ENCODE measurements around the gene PLEKHA1.

Gene PLEKHA1

DNA sequence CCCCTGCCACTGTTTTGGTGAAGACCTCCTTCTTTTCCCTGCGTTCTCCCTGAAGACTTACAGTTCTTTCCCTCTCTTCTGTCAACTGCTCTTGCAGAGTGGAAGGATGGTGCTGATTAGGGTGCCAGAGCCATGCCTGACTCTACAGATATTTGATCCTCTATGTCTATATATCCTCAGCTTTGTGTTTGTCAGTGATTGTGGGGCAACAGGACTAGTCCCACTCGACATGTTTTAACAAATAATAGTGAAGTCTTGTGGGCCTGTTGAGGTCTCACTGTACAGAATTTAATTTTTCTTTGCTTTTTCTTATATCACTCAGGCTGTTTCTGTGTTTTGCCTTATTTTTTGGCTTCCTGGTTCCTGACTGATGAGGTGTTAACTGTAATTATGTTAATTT, 5.0 kb downstream of the PLEKHA1 start:
- ATAC-seq = no peak

DNA sequence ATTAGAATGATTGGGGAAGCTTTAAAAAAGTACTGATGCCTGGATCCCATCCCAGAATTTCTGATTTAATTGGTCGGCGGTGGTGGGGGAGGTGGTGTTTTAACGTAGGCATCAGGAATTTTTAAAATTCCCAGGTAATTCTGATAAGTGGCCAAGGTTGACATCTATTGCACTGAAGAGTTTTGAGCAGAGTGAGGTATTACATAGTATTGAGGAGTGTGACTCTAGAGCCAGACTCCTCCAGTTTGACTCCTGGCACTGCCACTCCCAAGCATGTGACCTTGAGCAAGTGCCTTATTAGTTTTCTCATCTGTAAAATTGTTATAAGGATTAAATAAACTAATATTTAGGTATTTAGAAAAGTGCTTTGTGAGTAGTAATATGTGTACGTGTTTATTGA, 6.2 kb downstream of the PLEKHA1 start:
- ATAC-seq = no peak

DNA sequence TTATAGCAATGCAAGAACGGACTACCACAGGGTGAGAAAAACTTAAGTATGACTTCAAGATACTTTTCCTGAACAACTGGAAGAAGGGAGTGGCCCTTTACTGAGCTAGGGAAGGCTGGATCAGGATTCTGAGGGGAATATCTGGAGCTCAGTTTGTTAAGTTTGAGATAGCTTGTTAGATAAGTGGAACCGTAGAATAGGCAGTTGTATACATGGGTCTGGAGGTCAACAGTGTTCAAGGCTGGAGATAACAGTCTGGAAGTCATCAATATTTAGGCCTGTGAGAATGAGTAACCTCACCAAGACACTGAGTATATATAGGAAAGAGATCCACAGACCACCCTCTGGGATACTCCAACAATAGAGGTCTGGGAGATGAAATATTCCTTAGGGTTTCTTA, 7.2 kb downstream of the PLEKHA1 start:
- no peak for ATAC-seq

DNA sequence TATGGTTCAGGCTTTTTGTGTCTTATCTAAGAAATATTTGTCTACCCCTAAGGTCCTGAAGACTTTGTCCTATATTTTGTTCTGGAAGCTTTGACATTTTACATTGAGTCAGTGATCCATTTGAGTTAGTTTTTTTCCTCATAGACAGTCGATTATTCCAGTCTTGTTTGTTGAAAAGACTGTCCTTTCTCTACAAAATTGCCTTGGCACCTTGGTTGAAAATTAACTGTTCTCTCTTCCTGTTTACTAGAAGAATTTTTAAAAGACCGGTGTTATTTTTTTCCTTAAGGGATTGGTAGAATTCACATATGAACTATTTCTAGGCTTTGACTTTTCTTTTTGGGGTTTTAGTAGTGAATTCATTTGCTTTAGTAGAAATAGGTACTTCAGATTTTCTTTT, 12.0 kb downstream of the PLEKHA1 start:
- no peak for ATAC-seq

DNA sequence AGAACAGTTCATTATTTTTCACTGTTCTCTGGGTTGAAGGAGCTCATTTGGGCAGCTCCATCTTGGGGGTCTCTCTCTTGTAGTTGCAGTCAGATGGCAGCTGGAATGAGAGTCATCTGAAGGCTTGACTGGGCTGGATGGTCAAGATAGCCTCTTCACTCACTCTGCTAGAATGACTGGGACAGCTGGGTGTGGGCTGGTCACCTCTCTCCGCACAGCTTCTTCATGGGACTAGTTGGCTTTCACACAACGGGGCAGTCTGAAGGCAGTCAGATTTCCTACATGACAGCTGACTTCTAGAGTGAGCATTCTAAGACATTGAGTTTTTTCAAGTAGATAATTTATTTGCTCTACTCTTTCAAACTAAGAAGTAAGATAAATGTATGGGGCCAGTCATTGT, 13.1 kb downstream of the PLEKHA1 start:
- no peak for ATAC-seq

DNA sequence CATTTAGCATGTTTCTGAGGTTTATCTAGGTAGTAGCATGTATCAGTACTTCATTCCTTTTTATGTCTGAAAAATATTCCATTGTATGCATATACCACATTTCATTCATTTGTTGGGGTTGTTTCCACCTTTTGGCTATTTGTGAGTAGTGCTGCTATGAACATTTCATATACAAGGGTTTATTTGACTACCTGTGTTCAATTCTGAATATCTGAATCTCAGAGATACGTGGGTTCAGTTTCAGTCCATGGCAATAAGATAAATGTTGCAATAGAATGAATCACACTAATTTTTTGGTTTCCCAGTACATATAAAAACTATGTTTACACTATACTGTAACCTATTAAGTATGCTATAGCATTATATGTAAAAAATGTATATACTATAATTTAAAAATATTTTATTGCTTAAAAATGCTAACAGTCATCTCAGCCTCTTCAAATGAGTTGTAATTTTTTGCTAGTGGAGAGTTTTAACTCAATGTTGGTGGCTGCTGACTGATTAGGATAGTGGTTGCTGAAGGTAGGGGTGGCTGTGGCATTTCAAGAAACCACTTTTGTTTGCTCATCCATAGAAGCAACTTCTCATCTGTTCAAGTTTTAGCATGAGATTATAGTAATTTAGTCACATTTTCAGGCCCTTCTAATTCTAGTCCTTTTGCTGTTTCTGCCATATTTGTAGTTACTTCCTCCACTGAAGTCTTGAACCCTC, 13.9 kb downstream of the PLEKHA1 start:
- ATAC-seq = peak; percentile 75 to 89

DNA sequence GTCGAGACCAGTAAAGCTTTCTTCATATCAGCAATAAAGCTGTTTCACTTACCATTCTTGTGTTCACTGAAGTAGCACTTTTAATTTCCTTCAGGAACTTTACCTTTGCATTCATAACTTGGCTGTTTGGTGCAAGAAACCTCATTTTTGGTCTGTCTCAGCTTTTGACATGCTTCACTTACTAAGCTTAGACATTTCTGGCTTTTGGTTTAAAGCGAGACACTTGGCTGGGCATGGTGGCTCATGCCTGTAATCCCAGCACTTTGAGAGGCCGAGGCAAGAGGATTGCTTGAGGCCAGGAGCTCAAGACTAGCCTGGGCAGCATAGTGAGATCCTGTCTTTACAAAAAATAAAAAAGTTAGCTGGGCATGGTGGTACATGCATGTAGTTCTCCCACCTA, 15.8 kb downstream of the PLEKHA1 start:
- ATAC-seq = no peak

DNA sequence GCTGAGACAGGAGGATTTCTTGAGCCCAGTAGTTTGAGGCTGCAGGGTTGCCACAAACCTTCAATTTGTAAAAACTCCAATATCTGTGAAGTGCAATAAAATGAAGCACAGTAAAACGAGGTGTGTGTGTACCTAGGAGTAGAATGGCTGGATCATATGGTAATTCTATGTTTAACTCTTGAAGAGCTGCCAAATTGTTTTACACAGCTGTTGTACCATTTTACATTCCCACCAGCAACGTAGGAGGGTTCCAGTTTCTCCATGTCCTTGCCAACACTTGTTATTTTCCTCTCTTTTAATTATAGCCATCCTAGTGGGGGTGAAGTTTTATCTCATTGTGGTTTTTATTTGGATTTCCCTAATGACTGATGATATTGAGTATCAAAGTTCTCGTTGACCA, 16.2 kb downstream of the PLEKHA1 start:
- no peak for ATAC-seq

DNA sequence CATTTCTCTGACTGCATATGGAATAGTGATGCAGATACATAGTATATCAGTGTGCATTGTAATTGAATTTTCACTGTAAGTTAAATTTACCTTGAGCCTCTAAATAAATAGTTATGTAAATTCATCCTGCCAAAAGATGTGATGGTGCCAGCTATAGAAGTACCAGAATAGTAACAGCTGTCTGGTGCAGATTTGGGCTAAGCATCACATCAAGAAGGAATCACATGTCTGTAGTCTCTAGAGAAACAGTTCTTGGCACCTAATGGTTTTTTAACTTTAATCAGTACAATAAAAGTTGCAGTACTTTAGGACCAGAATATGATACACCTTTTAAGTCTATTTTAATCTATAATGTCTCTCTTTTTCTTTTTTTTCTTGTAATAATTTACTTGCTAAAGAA, 17.4 kb downstream of the PLEKHA1 start:
- no peak for ATAC-seq

DNA sequence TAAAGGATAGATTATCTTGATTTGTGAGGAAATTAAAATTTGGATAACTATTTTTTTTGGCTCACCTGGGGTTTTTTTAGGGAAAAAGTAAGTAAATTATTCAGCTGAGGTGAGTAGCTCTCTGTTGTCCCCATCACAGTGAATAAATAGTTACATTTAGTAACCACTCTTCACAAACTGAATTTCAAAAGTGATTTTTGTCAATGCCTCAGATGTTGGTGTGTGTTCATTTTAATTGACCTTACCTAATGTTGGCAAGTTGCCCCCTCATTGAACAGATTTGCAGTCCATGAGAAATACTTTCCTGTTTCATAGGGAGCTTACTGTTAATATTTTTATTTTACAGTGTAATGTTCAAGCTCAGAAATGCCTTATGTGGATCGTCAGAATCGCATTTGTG, 18.3 kb downstream of the PLEKHA1 start:
- ATAC-seq = no peak

DNA sequence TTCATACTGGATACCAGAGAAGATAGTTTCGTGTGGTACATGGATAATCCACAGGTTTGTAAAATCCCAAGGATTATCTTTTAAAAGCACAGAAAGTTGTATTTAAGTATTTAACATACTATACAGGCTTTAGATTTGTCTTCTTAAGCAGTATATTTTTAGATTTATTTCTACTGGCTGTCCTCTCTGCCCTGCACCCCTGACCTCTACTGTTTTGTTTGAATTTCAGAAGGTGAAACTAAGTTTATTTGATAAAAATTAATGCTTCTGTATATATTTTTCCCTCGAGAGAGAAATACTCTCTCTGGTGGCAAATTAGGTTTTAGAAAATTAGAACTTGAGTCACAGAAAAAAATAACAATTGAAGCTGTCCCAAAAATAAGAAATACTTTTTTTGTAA, 18.8 kb downstream of the PLEKHA1 start:
- no peak for ATAC-seq

DNA sequence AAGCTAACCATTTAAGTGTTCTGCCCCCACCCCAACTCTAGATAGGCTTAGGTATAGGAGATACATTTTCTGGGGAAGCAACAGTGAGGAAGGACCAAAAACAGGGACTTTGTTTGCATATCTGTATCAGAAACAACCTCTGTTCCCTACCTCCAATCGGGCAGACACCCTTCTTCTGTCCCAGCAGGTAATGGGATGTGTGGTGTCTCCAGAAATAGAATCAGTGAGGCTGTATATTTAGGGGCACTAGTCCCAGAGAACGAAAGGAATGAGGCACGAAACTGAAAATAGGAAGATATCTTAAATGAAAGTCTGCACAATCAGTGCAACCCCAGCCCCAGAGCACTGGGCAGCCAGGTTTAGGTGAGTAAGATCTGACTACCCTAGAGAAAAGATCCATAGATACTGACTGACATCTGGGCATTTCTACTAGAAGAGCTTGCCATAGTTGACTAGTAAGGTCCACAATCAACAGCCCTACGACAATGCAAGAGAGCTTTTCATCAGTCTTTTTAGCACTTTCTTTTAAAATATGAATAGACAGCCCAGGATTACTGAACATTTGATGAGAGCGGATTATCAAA, 28.1 kb downstream of the PLEKHA1 start:
- peak in 1 of 2 donors; percentile 39 for ATAC-seq

DNA sequence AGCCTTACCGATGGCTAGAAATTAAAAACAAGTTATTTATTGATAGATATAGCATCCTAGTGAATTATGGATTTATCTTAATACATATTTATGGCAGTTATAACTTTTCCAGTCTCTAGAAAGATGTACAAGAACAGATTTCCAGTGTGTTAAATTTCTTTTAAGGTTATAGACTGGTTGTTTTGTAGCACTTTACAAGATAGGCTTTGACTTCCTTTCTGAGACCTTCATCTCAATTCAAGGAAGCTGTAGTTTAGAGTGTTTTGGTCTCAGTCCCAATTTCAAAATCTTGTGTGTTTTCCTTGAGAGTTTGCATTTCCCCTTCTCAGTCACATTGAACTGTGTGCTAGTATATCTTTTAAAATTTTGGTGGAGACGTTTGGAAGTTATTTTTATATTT, 30.1 kb downstream of the PLEKHA1 start:
- ATAC-seq = no peak

DNA sequence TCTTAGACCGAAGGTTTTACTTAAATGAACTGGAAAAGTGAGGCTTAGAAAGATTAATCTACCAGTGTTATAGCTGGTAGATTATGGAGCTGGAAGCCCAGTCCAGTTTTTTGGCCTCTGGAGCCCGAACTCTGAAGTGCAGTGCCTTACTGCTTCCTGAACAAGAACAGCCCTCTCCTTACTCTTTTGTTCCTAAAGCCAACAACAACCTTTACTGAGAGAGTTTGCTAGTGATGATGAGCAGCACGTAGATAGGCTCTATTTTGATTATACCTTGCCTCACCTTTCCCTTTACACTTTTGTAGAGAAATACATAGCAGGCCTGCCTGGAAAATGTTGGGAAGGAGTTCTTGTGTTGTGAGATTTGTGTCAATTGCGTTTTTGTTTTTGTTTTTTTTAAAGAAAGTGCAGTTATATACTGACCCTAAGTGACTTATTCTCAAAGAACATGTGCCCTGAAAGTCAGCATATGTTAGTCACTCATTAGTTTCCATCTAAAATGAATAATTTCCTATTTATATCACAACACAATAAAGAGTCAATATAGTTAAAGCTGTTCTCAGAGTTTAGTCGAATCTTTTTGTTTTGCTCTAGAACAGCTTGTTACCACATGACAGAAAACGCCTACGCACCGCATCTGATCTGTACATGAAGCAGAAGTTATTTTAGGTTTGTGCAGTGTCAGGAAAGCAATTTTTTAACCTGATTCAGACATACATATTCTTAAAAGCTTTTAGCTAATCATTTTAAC, 33.0 kb downstream of the PLEKHA1 start:
- ATAC-seq = peak; percentile 82 to 86

DNA sequence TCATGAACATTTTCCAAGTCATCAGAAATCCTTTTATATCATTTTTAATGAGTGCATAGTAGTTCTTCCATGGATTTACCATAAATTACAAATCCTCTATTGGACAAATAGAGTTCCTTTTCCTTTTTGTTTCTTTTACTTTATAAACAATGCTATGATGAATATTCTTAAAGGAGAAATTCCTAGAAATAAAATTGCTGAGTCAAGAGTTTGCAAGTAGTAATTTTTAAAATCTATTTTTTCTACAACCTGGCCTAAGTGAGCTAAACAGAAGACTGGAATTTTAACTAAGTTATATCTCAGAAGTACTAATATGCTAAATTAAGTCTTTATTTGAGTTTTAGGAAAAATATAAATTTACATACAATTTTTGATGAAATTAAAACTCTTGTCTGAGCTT, 38.8 kb downstream of the PLEKHA1 start:
- no peak for ATAC-seq

DNA sequence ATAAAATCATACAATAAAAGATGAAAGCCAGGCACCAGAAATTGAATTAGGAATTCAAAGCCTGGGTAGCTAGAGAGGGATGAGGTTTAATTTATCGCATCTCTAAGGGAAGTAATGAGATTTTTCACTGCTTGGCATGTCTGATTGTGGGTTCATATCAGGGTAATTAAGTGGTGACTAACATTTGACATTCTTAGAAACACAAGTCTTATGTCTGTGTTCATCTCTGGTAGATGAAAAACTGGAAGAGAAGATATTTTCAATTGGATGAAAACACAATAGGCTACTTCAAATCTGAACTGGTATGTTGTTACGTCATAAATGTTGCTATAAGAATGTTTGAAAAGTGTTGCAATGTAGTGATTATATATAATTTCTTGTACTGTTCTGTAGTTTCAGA, 43.2 kb downstream of the PLEKHA1 start:
- ATAC-seq = peak; percentile 57 to 68

DNA sequence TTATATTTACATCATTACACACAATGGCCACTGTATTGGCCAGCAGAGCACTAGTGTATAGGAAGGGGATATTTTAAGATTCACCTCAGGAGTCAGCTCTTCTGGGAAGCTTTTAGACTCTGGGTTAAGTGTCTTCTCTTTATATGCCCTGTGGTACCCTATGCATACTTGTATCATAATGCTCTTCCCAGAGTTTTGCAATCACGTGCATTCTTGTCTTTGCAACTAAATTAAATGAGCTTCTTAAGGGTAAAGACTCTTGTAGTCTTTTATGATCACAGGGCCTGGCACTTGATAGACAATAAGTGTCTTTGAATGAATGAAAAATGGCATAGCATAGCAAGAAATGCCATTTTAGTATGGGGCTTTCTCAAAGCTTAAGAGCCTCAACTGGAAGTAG, 44.5 kb downstream of the PLEKHA1 start:
- ATAC-seq = no peak

DNA sequence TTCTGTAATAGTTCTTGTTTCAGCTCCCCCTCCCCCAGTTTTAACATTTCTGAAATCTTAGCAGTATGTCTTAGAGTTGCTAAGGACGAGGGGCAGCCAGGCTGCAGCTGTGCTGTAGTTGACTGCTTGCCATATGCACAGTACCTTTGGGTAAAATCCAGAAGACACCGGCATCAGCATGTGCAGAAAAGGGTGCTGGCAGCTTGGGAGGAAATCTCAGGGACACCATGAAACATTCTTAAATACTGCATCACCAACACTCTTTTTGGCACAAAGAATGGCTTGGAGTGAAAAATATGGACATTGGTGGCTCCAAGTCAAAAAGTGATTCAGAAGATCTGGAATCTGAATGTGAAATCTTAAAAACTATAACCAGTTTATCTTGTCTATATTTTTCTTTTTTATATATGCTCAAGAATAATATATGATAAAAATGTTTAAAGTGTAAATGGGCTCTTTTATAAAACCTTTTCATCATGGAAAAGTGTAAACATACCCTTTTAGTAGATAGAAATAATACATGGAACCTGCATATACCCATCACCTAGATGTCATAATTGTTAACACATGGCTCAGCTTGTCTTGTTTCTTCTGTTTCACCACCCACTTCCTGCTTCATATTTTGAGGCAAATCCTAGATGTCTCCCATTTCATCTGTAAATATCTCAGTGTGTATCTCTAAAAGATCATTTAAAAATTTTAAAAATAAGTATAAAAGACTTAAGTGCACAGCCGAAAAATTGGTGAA, 45.5 kb downstream of the PLEKHA1 start:
- ATAC-seq = no peak

DNA sequence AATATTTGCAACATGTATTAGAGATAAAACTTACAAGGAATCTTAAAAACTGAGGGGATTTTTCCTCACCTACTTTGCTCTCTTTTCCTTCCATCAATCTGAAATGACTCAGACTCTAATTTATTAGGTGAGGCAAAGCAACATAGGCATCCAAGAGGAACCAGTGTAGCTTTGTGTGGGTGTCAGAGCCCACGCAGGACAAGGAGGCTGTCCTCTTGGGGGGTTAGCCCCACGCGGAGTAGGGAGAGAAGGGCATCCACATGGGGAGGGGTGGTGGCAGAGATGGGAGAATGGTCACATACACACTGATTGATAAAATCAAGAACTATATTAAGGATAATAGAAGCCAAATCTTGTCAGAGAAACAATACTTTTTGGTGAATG, 46.1 kb downstream of the PLEKHA1 start:
- ATAC-seq = no peak

DNA sequence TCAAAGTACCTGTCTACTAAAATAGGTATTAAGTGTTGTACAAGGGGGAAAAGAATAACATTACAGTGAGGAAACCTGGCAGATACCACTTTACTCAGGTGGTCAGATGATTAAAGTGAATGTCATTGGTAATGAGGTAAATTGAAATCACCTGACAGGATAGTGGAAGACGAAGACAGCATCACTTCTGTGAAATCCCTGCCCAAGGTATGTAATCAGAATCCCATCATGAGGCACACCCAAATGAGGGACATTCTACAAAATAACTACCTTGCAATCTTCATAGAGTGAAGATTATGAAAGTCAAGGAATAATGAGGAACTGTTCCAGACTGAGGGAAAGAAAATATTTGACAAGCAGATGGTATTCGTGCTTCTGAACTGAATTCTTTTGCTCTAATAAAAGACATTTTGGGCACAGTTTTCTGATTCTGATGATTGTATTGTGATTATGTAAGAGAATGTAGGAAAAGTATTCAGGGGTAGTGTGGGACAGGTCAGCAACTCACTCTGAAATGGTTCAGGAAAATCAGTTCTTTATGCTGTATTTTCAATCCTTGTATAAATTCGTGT, 46.6 kb downstream of the PLEKHA1 start:
- ATAC-seq = no peak

DNA sequence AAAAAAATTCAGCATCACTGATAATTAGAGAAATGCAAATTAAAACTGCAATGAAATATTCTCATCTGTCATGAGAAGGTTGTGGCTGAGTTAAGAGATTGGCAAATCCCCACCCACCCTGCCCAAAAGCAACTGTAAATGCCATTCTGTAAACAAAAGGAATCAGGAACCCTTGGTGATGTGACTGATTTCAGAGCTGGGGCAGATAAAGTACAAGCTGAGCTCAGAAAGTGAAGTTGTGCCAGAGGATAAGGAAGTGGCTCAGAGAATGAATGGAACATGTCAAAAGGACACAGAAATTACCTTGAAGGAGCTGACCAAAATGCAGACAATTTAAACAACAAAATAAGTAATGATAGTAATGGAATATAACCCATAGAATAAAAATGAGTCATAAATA, 47.2 kb downstream of the PLEKHA1 start:
- no peak for ATAC-seq

DNA sequence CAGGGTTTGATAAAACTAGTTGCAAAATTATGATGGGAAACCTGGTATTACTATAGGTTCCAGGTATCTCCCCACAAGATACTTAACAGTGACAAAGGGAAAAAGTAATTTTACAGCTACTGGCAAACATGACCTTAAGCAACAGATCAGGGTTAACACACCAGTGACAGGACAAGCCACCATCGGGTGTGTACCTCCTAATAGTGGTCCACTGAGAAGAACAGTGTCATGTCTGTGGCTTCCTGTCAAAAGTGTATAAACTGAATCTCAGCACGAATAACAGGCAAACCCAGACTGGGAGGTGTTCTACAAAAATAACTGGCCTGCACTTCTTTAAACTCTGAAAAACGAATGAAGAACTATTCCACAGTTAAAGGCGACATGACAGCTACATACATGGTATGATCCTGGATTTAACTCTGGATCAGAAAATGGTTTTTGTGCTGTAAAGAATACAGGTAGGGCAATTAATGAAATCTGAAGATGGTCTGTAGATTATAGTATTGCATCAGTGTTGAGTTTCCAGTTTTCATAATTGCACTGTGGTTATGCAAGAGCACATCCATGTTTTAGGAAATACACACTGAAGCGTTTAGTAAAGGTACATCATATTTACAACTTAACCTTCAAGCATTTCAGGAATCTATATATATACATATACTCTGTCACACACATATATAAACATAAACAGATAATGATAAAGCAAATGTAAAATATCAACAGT, 47.9 kb downstream of the PLEKHA1 start:
- ATAC-seq = peak; percentile 63 to 75
